ENCODE results near the gene RAPGEF2.
A peak's percentile ranks its signal among the peaks of the same experiment; 100 is the strongest.
"Not testable (repeated sequence)": the region's sequence is repeated elsewhere in the genome, so short reads cannot be mapped to it uniquely, and the experiment has no call there.

The RAPGEF2 gene

GRCh38 chr4:159240046-159240445, 137.2 kb downstream of the RAPGEF2 start:
- H3K4me1 Mint-ChIP-seq, result no peaks in the 10 kb centered on the region
- no peak overlapping the region for H3K27ac Mint-ChIP-seq
- H3K27me3 Mint-ChIP-seq (ENCODE audit: low read depth), result no peaks in the 10 kb centered on the region
- H3K9me3 Mint-ChIP-seq, result peaks cover 5% of the 10 kb centered on the region
- H3K36me3 Mint-ChIP-seq (ENCODE audit: low read depth), result peaks cover 17% of the 10 kb centered on the region
- H3K4me3 Mint-ChIP-seq, result no peak overlapping the region
- TF ChIP-seq CTCF (IDR thresholded peaks at IDR 0.05; ENCODE audit: unreplicated experiment in 3 of 3), result no peak

- no peak overlapping the region for H3K4me3 Mint-ChIP-seq
- H3K27me3 Mint-ChIP-seq (ENCODE audit: low read depth), result no peaks in the 10 kb centered on the region
- TF ChIP-seq CTCF (IDR thresholded peaks at IDR 0.05; ENCODE audit: unreplicated experiment in 3 of 3), result no peak
- peaks cover 5% of the 10 kb centered on the region for H3K9me3 Mint-ChIP-seq
- no peak overlapping the region for H3K27ac Mint-ChIP-seq
- H3K36me3 Mint-ChIP-seq (ENCODE audit: low read depth), result peaks cover 12% of the 10 kb centered on the region
- no peaks in the 10 kb centered on the region for H3K4me1 Mint-ChIP-seq
These were observed 137.8 kb downstream of the RAPGEF2 start for GRCh38 chr4:159240687-159241086.

- Mint-ChIP-seq H3K27me3 (ENCODE audit: low read depth) (no peaks in the 10 kb centered on the region), H3K36me3 (ENCODE audit: low read depth) (peaks cover 7% of the 10 kb centered on the region), H3K4me3 (no peak overlapping the region), H3K4me1 (no peaks in the 10 kb centered on the region), H3K9me3 (no peaks in the 10 kb centered on the region), H3K27ac (no peak overlapping the region)
- no peak for TF ChIP-seq CTCF (IDR thresholded peaks at IDR 0.05; ENCODE audit: unreplicated experiment in 3 of 3)
These were observed 139.5 kb downstream of the RAPGEF2 start for GRCh38 chr4:159242427-159242826.

- TF ChIP-seq CTCF (IDR thresholded peaks at IDR 0.05; ENCODE audit: unreplicated experiment in 3 of 3), result no peak
- H3K9me3 Mint-ChIP-seq, result no peaks in the 10 kb centered on the region
- peaks cover 14% of the 10 kb centered on the region for H3K4me1 Mint-ChIP-seq
- H3K27me3 Mint-ChIP-seq (ENCODE audit: low read depth), result no peaks in the 10 kb centered on the region
- no peak overlapping the region for H3K4me3 Mint-ChIP-seq
- peak overlapping the region in 2 of 3 experiments; percentile 13 to 52 for H3K27ac Mint-ChIP-seq
- H3K36me3 Mint-ChIP-seq (ENCODE audit: low read depth), result peaks cover 23% of the 10 kb centered on the region
These were observed 145.7 kb downstream of the RAPGEF2 start for GRCh38 chr4:159248384-159249178.

GRCh38 chr4:159250751-159251325, 148.0 kb downstream of the RAPGEF2 start:
- no peaks in the 10 kb centered on the region for H3K27me3 Mint-ChIP-seq (ENCODE audit: low read depth)
- H3K4me1 Mint-ChIP-seq, result peaks cover 14% of the 10 kb centered on the region
- no peak for TF ChIP-seq CTCF (IDR thresholded peaks at IDR 0.05; ENCODE audit: unreplicated experiment in 3 of 3)
- no peak overlapping the region for H3K4me3 Mint-ChIP-seq
- H3K9me3 Mint-ChIP-seq, result no peaks in the 10 kb centered on the region
- H3K27ac Mint-ChIP-seq, result no peak overlapping the region
- peaks cover 32% of the 10 kb centered on the region for H3K36me3 Mint-ChIP-seq (ENCODE audit: low read depth)

GRCh38 chr4:159251580-159251979, 148.7 kb downstream of the RAPGEF2 start:
- not testable (repeated sequence) for H3K27ac Mint-ChIP-seq; H3K27me3 Mint-ChIP-seq (ENCODE audit: low read depth); H3K9me3 Mint-ChIP-seq; H3K4me3 Mint-ChIP-seq
- Mint-ChIP-seq H3K36me3 (ENCODE audit: low read depth) (peaks cover 39% of the 10 kb centered on the region), H3K4me1 (peaks cover 14% of the 10 kb centered on the region)
